ENCODE measurements around the gene HECW1. TPM values are rescaled to one million over a fixed set of nuclear protein-coding genes. Genes with fewer than 3 reads are reported as not detected.

The HECW1 gene
- total RNA-seq, 1 experiment from 2014 or later: 19.1 TPM

DNA sequence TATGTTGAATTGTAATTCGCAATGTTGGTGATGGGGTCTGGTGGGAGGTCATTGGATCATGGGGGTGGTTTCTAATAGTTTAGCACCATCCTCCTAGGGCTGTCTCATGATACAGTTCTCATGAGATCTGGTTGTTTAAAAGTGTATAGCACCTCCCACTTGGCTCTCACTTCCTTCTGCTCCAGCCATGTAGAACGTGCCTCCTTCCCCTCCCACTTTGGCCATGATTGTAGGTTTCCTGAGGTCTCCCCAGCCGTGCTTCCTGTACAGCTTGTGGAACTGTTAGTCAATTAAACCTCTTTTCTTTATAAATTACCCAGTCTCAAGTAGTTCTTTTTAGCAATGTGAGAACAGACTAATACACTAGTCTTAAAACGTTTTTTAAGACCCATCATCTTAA is 15.6 kb upstream of the HECW1 start:
- no peaks in the 10 kb centered on the region for H3K36me3 ChIP-seq
- no peak for DNase-seq (ENCODE audit: low read depth in 1 of 2, low spot score in 2 of 2)
- H3K27ac ChIP-seq: no peak overlapping the region
- H3K27me3 ChIP-seq (replicated peaks): no peaks in the 10 kb centered on the region
- H3K4me3 ChIP-seq: no peak overlapping the region
- no peaks in the 10 kb centered on the region for H3K9me3 ChIP-seq (replicated peaks)
- H3K4me1 ChIP-seq (replicated peaks): no peaks in the 10 kb centered on the region

DNA sequence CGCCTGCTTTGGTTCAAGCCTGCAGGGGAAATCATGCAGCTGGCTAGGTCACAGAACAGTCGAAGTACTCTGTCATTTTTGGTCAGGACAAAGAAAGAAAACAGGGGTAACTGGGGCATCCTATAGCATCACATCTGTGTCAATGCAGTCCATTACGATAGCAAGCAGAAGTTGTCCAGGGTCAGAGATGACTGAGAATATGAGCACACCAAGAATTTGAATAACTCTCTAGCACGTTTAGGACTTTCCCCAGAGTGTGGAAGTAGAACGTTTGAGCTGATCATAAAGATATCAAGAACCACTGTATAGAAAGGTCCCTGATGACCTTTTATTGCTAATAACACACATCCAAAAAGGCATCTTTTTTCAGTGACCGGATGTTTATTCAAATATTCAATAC is 12.7 kb upstream of the HECW1 start:
- no peak for DNase-seq (ENCODE audit: low read depth in 1 of 2, low spot score in 2 of 2)
- H3K4me1 ChIP-seq (replicated peaks): no peaks in the 10 kb centered on the region
- no peaks in the 10 kb centered on the region for H3K27me3 ChIP-seq (replicated peaks)
- H3K9me3 ChIP-seq (replicated peaks): no peaks in the 10 kb centered on the region
- no peaks in the 10 kb centered on the region for H3K36me3 ChIP-seq
- H3K27ac ChIP-seq: no peak overlapping the region
- no peak overlapping the region for H3K4me3 ChIP-seq

DNA sequence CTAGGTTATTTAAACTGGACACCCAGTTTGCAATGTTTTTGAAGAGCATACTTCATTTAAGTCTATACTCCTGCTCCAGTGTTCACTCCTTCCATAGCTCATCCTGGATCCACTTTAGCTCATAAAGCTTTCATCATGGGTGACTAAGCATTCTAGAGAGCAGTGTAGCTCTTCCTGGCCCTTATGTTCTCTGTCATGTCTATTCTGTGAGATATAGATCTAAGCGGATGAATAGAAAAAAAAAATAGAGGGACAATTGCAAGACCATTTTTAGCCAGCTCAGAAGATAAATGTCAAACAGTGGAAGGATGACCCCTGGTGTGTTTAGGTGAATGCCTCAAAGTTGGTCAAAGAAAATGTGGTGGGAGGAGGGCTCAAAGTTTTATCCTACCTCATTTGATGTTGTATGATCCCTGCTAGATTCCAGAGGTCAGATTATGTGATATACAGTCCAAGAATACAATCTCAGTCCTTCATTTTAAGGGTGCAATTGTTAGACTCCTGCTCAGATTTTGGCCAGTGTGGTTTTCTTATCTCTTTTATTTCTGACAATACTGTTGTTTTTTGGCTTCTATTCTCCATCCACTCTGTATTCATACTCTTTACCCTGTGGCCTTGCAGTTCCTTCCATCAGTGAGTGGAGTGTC is 7.5 kb upstream of the HECW1 start:
- H3K4me1 ChIP-seq (replicated peaks): no peaks in the 10 kb centered on the region
- H3K27me3 ChIP-seq (replicated peaks): 0 out of 2 replicates have a peak, but pooled peaks cover 2% of the 10 kb centered on the region
- no peak overlapping the region for H3K27ac ChIP-seq
- H3K36me3 ChIP-seq: no peaks in the 10 kb centered on the region
- no peak for DNase-seq (ENCODE audit: low read depth in 1 of 2, low spot score in 2 of 2)
- H3K4me3 ChIP-seq: no peak overlapping the region
- H3K9me3 ChIP-seq (replicated peaks): no peaks in the 10 kb centered on the region

DNA sequence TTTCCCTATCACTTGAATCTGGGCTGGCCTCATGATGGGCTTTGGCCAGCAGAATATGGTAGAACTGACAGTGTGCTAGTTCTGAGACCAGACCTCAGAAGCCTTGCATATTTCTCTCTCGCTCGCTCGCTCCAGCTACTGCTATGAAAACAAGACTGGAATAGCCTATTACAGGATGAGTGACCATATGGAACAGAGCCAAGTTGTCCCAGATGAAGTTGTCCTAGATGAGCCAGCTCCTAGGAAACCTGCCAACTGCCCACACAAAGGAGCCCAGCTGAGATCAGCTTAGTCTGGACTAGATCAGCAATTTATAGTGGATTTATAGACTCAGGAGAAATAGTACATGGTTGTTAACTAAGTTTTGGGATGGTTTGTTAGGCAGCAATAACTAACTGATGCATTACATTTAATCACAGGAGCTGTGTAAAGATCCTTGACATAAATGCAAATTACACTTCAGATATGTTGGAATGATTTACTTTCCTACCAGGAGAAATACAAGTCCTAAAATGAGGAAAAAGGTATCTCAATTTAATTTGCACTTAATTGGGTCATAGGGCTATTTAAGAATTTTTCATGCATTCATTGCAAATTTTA is 6.8 kb upstream of the HECW1 start:
- no peak for DNase-seq (ENCODE audit: low read depth in 1 of 2, low spot score in 2 of 2)
- Histone ChIP-seq H3K27me3 (replicated peaks) (peaks cover 2% of the 10 kb centered on the region; the same call in 1 of the 2 replicates), H3K36me3 (no peaks in the 10 kb centered on the region), H3K4me1 (replicated peaks) (no peaks in the 10 kb centered on the region), H3K4me3 (no peak overlapping the region), H3K27ac (no peak overlapping the region), H3K9me3 (replicated peaks) (no peaks in the 10 kb centered on the region)

DNA sequence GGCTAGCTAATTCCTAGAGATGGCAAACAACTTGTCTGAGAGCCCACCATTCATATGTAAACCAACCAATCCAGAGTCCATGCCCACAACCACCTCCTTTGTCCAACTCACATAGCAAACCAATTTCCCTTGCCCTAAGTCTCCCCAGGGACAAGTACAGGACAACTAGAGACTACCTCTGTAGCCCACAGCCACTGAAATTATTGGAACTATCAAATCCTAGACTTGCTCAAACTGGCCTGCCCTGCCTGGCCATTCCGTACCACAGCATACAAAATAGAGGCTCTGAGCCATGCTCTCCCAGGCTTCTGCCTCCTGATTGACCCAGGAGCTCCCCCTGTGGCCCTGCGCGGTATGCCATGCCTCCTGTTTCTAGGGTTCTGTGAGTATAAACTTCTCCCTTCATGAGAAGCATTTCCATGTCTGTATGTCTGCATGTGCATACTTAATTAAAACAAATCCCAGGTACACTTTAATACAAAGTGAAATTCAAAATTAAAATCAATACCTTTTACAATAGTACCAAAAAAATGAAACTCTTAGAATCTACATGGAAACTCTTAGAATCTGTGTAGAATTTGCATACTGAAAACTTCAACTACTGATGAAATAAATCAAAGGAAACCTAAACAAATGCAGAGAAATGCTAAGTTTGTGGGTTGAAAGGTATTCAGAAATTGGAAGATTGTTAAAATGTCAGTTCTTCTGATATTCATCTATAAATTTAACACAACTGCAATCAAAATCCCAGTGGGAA is 4.0 kb upstream of the HECW1 start:
- Histone ChIP-seq H3K4me1 (replicated peaks) (peaks cover 10% of the 10 kb centered on the region), H3K27me3 (replicated peaks) (peaks cover 26% of the 10 kb centered on the region), H3K36me3 (no peaks in the 10 kb centered on the region), H3K27ac (no peak overlapping the region), H3K9me3 (replicated peaks) (no peaks in the 10 kb centered on the region), H3K4me3 (no peak overlapping the region)
- peak; percentile 64 to 74 for DNase-seq (ENCODE audit: low read depth in 1 of 2, low spot score in 2 of 2)

DNA sequence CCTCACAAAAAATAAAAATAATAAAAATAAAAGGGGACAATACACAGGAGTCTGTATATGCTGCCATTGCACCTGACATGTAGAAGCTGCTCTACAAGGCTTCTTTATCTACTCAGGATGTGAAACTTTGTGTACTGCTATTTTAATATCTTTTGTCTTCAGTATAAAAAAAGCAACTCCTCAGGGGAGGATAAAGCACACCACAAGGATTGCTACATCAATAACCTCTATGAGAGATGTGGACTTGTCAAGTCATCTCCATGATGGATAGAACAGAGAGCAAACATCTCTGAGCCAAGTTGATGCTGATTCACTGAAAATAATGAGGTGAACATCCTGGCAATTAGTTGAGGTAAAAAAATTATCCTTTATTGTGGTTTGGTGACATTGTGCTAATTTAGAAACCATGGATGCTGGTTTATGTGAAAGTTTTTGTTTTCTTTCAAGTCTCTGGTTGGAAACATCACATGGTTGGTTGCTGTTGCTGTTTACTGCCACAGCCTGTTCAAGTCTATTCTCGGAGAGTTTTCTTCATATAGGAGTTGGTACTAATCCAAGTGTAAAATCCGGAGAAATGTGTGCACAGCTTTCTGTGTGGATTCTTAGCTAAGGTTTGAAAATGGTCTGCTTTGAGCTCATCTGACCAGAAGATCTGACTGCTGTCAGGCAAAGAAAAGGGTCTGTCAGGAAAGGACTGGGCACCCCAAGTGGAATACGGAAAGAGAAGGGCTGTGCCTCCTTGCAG is 1.5 kb upstream of the HECW1 start:
- Histone ChIP-seq H3K4me1 (replicated peaks) (peaks cover 30% of the 10 kb centered on the region), H3K36me3 (no peaks in the 10 kb centered on the region), H3K4me3 (no peak overlapping the region), H3K9me3 (replicated peaks) (no peaks in the 10 kb centered on the region), H3K27ac (no peak overlapping the region), H3K27me3 (replicated peaks) (peaks cover 37% of the 10 kb centered on the region)
- DNase-seq (ENCODE audit: low read depth in 1 of 2, low spot score in 2 of 2): no peak

DNA sequence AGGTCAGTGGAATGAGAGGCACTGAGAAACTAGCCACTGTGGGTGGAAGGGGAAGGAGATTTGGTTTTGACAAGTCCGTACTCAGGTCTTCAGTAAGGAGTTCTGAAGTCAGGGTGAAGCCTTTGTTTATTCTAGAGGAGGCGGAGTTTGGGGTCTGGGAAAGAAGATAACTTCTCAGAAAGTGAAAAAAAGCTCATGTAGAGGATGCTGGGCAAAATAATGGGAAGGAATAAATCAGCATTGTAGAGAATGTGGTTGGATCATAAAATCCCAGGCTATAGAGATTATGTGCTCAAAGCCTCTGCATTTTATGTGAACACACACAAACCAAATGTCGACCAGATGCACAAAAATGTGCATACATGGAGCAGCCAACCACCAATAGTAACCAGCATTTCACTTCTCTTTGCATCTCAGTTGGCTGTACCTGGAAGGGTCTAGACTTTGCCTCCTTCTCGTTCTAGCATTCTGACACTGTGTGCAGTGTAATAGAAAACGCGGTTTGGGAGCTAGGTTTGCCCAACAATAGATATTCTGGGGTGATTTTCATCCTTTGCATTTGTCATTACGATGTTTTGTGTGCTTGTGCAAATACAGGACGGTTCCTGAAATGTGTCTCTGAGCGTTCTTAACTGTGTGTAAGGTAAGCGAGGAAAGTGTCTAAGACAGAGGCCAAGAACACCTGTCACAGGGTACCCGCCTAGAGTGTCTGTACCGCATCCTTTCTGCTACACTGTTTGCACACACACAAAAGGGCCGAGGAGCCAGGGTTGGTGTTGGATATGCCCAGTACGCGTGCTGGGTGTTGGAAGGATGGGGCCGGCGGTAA is 603 bp upstream of the HECW1 start:
- no peaks in the 10 kb centered on the region for H3K9me3 ChIP-seq (replicated peaks)
- no peak overlapping the region for H3K4me3 ChIP-seq
- peaks cover 36% of the 10 kb centered on the region for H3K4me1 ChIP-seq (replicated peaks)
- no peak for DNase-seq (ENCODE audit: low read depth in 1 of 2, low spot score in 2 of 2)
- no peak overlapping the region for H3K27ac ChIP-seq
- H3K27me3 ChIP-seq (replicated peaks): peaks cover 37% of the 10 kb centered on the region
- no peaks in the 10 kb centered on the region for H3K36me3 ChIP-seq

DNA sequence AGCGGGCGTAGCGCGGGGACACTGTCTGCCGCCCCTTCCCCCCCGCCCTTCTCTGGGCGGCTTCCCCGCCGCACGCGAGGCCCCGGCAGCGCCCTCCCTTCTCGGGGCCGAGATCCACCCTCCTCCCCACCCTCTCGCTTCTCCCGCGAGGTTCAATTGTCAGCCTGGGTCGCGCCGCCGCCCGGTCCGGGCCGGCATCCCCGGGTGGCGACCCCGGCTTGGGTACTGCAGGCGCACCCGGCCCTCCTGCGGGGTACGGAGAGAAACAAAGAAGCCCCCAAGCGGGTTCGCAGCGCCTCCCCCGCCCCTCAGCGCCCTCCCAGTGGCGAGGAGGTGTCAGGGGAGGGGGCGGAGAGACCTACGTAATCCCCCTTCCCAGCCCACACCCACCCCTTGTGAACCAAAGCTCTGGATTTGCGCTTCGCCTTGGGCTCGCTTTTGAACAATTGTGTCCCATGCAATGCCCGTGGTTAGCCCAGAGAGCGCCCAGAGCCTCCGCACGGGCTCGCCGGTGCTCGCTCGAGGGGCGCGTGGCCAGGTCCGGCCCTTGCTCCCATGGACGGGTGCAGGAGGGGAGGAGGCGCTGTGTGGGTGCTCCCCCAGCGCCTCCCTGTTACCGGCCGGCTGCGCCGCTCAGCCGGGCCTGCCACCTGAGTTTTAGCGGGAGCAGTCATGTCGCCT is 634 bp downstream of the HECW1 start:
- DNase-seq (ENCODE audit: low read depth in 1 of 2, low spot score in 2 of 2): peak; percentile 48 to 57
- no peak overlapping the region for H3K27ac ChIP-seq
- no peaks in the 10 kb centered on the region for H3K9me3 ChIP-seq (replicated peaks)
- peak overlapping the region; percentile 44 for H3K4me3 ChIP-seq
- H3K4me1 ChIP-seq (replicated peaks): peaks cover 44% of the 10 kb centered on the region
- peaks cover 37% of the 10 kb centered on the region for H3K27me3 ChIP-seq (replicated peaks)
- no peaks in the 10 kb centered on the region for H3K36me3 ChIP-seq

DNA sequence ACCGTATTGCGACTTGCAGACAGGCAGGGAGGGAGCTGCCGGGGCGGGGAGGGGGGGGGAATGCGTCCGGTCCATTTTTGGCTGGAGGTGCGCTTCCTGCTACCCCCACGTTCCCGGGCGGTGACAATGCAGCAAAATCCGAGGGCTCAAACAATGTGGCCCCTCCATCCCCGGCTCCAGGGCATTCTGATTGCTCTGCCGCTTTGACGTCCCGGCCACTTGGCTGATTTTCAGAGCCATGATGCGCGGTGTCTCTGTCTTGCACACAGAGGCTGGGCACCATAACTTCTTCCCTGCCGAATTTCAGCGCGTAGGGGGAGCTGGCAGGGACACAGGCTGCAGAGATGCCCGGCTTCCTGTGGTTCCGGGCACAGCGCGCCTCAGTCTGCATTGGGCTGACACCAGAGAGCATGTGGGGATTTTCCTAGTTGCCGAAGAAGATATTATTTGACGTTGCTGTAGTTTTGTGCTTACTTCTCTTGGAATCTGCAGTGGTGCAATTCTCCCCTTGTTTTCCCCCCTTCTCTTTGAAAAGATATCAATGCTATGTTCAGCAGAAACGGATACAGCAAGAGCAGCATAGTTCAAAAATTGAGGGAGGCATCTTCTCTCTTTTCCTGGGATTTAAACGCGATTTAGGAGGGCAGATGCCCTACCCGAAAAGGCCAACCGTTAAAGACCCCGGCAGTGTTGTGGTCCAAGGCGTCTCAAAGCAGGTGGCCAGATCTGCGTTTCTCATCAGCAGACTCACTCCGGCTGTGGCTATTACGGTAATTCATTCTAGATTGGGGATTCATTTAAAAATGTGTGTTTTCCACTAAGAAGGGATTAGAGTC is 1.4 kb downstream of the HECW1 start:
- Histone ChIP-seq H3K36me3 (no peaks in the 10 kb centered on the region), H3K27ac (no peak overlapping the region), H3K9me3 (replicated peaks) (no peaks in the 10 kb centered on the region), H3K4me1 (replicated peaks) (peaks cover 52% of the 10 kb centered on the region), H3K4me3 (peak overlapping the region; percentile 44), H3K27me3 (replicated peaks) (peaks cover 37% of the 10 kb centered on the region)
- peak in 1 of 2 experiments; percentile 31 for DNase-seq (ENCODE audit: low read depth in 1 of 2, low spot score in 2 of 2)

DNA sequence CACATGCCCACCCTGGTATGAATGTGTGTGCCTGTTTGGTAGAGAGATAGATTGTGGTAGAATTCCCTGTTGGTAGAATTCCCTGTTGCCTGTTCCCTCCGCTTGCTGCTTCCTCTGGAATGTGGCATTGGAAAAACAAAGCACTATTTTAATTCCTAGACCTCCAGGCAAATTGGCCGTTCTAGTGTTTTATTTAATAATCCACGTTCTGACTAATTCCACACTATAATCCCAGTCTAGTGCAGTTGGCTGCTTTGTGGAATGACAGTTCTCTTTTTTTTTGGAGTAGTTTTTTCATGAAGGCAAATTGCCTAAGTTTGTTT is 2.0 kb downstream of the HECW1 start:
- Histone ChIP-seq H3K27me3 (replicated peaks) (peaks cover 35% of the 10 kb centered on the region), H3K36me3 (no peaks in the 10 kb centered on the region), H3K9me3 (replicated peaks) (no peaks in the 10 kb centered on the region), H3K4me3 (no peak overlapping the region; the same call in 1 of the 2 replicates), H3K4me1 (replicated peaks) (peaks cover 58% of the 10 kb centered on the region), H3K27ac (no peak overlapping the region)
- DNase-seq (ENCODE audit: low read depth in 1 of 2, low spot score in 2 of 2): no peak

DNA sequence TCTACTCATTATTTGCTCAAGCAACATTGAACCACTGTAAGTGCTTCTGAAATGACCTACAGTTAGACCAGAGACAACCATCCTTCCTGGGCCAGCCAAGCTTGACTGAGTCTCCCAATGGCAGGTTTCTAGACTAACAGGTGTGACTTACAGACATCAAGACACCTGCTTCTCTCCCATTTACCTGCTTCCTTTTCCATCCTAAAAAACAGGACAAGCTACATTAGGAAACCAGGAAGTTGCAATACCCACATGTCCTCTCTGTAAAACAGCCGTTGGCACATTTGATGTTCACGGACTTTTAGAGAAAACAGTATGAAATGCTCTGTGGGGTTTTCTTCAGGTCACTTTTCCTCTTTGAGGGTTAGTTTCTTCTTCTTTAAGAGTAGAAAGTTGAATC is 4.0 kb downstream of the HECW1 start:
- no peaks in the 10 kb centered on the region for H3K36me3 ChIP-seq
- DNase-seq (ENCODE audit: low read depth in 1 of 2, low spot score in 2 of 2): no peak
- H3K27ac ChIP-seq: no peak overlapping the region
- H3K9me3 ChIP-seq (replicated peaks): no peaks in the 10 kb centered on the region
- H3K4me1 ChIP-seq (replicated peaks): peaks cover 72% of the 10 kb centered on the region
- H3K27me3 ChIP-seq (replicated peaks): peaks cover 29% of the 10 kb centered on the region
- no peak overlapping the region for H3K4me3 ChIP-seq

DNA sequence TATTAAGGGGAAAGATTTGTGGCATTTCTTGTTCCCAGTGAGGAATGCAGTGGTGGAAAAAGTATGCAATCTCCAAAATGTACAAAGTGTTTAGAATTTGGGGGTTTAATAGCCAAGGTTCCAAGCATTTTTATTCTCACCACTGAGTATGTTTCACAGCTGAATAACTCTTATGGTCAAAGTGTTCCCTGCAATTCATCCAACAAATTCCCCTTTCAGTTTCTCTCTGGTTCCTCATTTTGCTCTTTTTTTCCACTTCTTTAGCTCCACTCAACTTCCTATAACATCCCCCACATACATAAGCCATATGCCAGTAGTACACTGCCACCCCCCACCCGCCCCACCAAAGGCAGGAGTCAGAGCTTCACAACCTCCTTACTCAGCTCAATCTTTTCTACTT is 4.6 kb downstream of the HECW1 start:
- H3K27ac ChIP-seq: peak overlapping the region; percentile 31
- H3K36me3 ChIP-seq: no peaks in the 10 kb centered on the region
- peak in 1 of 2 experiments; percentile 44 for DNase-seq (ENCODE audit: low read depth in 1 of 2, low spot score in 2 of 2)
- no peaks in the 10 kb centered on the region for H3K9me3 ChIP-seq (replicated peaks)
- H3K4me1 ChIP-seq (replicated peaks): peaks cover 72% of the 10 kb centered on the region
- H3K4me3 ChIP-seq: no peak overlapping the region
- H3K27me3 ChIP-seq (replicated peaks): peaks cover 23% of the 10 kb centered on the region
